ENCODE measurements around the gene KCNH3. TPM values are rescaled to one million over a fixed set of nuclear protein-coding genes. Genes with fewer than 3 reads are reported as not detected.
"Not testable (repeated sequence)": the region's sequence is repeated elsewhere in the genome, so short reads cannot be mapped to it uniquely, and the experiment has no call there.

The KCNH3 gene
- total and polyA plus RNA-seq, 8 donors: 0.25 to 0.61 (median 0.49) TPM; not detected in 4

GRCh38 chr12:49604856-49605255 lies 66.0 kb downstream of the KCNH3 start:
- TF ChIP-seq CTCF (IDR thresholded peaks at IDR 0.05) (no peak), EP300 (IDR thresholded peaks at IDR 0.05) (no peak), POLR2AphosphoS5 (IDR thresholded peaks at IDR 0.05) (no peak), POLR2A (IDR thresholded peaks at IDR 0.05) (no peak)
- intact Hi-C loops (cut with DNase I; ENCODE audit: low total_unique reads): no loop called here
- Histone ChIP-seq H3K9me3 (no peaks in the 10 kb centered on the region), H3K36me3 (peaks cover 0 to 12% (median 2%) of the 10 kb centered on the region in 4 donors), H3K27me3 (no peaks in the 10 kb centered on the region), H3K4me1 (no peaks in the 10 kb centered on the region), H3K27ac (no peak overlapping the region), H3K4me3 (no peak overlapping the region)
- WGBS, 5 donors: 46 to 60% (median 56%) methylated on average over 5 of the region's 5 CpGs
- DNase-seq: no peak

- H3K27me3 ChIP-seq; intact Hi-C loops (cut with DNase I; ENCODE audit: low total_unique reads); H3K36me3 ChIP-seq; H3K4me1 ChIP-seq; DNase-seq; H3K27ac ChIP-seq; H3K4me3 ChIP-seq; H3K9me3 ChIP-seq: not testable (repeated sequence)
- 85 to 98% (median 94%) methylated on average over 4 of the region's 4 CpGs for WGBS, 5 donors
These were observed 66.7 kb downstream of the KCNH3 start, which contains the start of gene FAM186B for GRCh38 chr12:49605539-49605938. Gene FAM186B (minus strand): TSS chr12:49605639. CDS start chr12:49605477, 162 bp downstream.

Small RNAs within 50 kb of the gene (small RNA-seq; reads per million reads assigned to genes)
- gene POLR2KP1 (0 reads per million in 4 donors), gene RNU6-834P (0 reads per million in 4 donors)

Other genes with a start within 250 kb of the KCNH3 start
- 10 to 100 TPM in 2 of 5 donors, under 1 TPM in 1, not detected in 2; 0.45 to 14.5 (median 11.9) TPM for gene PRPH, start 243.9 kb upstream of the KCNH3 start, total RNA-seq
- 1 to 10 TPM in 1 of 3 donors, under 1 TPM in 1, not detected in 1; 0.50 to 9.0 TPM for gene PRPH, start 243.9 kb upstream of the KCNH3 start, polyA plus RNA-seq
- 10 to 100 TPM in 2 of 5 donors, 1 to 10 TPM in 3; 1.4 to 54.2 (median 8.5) TPM for gene TROAP, start 215.8 kb upstream of the KCNH3 start, total RNA-seq
- gene TROAP, start 215.8 kb upstream of the KCNH3 start, polyA plus RNA-seq: 10 to 100 TPM in 1 of 3 donors, 1 to 10 TPM in 2; 3.2 to 15.7 (median 8.9) TPM
- not detected for gene C1QL4, start 201.8 kb upstream of the KCNH3 start, total RNA-seq
- gene C1QL4, start 201.8 kb upstream of the KCNH3 start, polyA plus RNA-seq: not detected
- gene DNAJC22, start 192.1 kb upstream of the KCNH3 start, total RNA-seq: 10 to 100 TPM in 2 of 5 donors, 1 to 10 TPM in 2, not detected in 1; 3.1 to 54.7 (median 13.9) TPM
- gene DNAJC22, start 192.1 kb upstream of the KCNH3 start, polyA plus RNA-seq: 1 to 10 TPM; 1.5 to 1.6 (median 1.5) TPM
- gene SPATS2, start 171.6 kb upstream of the KCNH3 start, total RNA-seq: 100 to 1,000 TPM in 1 of 5 donors, 10 to 100 TPM in 4; 14.8 to 194 (median 24.8) TPM
- gene SPATS2, start 171.6 kb upstream of the KCNH3 start, polyA plus RNA-seq: 10 to 100 TPM in 2 of 3 donors, 1 to 10 TPM in 1; 8.0 to 15.9 (median 14.4) TPM
- gene MCRS1, start 29.1 kb downstream of the KCNH3 start, total RNA-seq: 100 to 1,000 TPM in 1 of 5 donors, 10 to 100 TPM in 4; 16.5 to 322 (median 45.6) TPM
- 10 to 100 TPM; 45.8 to 51.5 (median 51.3) TPM for gene MCRS1, start 29.1 kb downstream of the KCNH3 start, polyA plus RNA-seq
- gene FAM186B, start 66.6 kb downstream of the KCNH3 start, total RNA-seq: 1 to 10 TPM in 1 of 5 donors, under 1 TPM in 2, not detected in 2; 0.18 to 7.0 (median 0.29) TPM
- under 1 TPM in 1 of 3 donors, not detected in 2; 0.25 TPM for gene FAM186B, start 66.6 kb downstream of the KCNH3 start, polyA plus RNA-seq
- gene PRPF40B, start 84.5 kb downstream of the KCNH3 start, total RNA-seq: 10 to 100 TPM in 3 of 5 donors, 1 to 10 TPM in 2; 6.7 to 39.7 (median 14.0) TPM
- 10 to 100 TPM in 2 of 3 donors, 1 to 10 TPM in 1; 6.6 to 17.4 (median 12.6) TPM for gene PRPF40B, start 84.5 kb downstream of the KCNH3 start, polyA plus RNA-seq
- gene FMNL3, start 168.4 kb downstream of the KCNH3 start, total RNA-seq: 10 to 100 TPM in 2 of 5 donors, 1 to 10 TPM in 3; 2.9 to 28.5 (median 9.6) TPM
- 1 to 10 TPM; 2.1 to 8.1 (median 5.2) TPM for gene FMNL3, start 168.4 kb downstream of the KCNH3 start, polyA plus RNA-seq
- gene TMBIM6, start 202.5 kb downstream of the KCNH3 start, total RNA-seq: 100 to 1,000 TPM in 4 of 5 donors, 10 to 100 TPM in 1; 94.5 to 606 (median 420) TPM
- 100 to 1,000 TPM in 2 of 3 donors, 10 to 100 TPM in 1; 79.6 to 207 (median 160) TPM for gene TMBIM6, start 202.5 kb downstream of the KCNH3 start, polyA plus RNA-seq

Data from stomach (tissue), 9 donors.